Neural crest cell (in vitro differentiated cells): Measurements from ENCODE around the gene CEP152. TPM values are rescaled to one million over a fixed set of nuclear protein-coding genes. Genes with fewer than 3 reads are reported as not detected.

Source experiments
- DNase-seq: peaks from one replicate; pipeline ENCODE4 v3.0.0; 2021; ENCODE audit warnings: low read depth, mixed read lengths, low spot score
- H3K27ac Mint-ChIP-seq: one replicate; pipeline ENCODE4 v1.8.0; 2021; ENCODE audit warnings: mild to moderate bottlenecking, mixed read lengths; ENCODE audit not compliant: unreplicated experiment
- H3K27me3 Mint-ChIP-seq: 2 replicates; pipeline ENCODE4 v1.8.0; 2021; ENCODE audit warnings: low read depth, mild to moderate bottlenecking, mixed read lengths
- H3K36me3 Mint-ChIP-seq: 2 replicates; pipeline ENCODE4 v1.8.0; 2021; ENCODE audit warnings: low read depth, mild to moderate bottlenecking, mixed read lengths
- H3K4me1 Mint-ChIP-seq: 2 replicates; pipeline ENCODE4 v1.8.0; 2021; ENCODE audit warnings: mixed read lengths
- H3K4me3 Mint-ChIP-seq: one replicate; pipeline ENCODE4 v1.8.0; 2021; ENCODE audit warnings: mild to moderate bottlenecking, mixed read lengths
- H3K9me3 Mint-ChIP-seq: 2 replicates; pipeline ENCODE4 v1.8.0; 2021; ENCODE audit warnings: mixed read lengths
- total RNA-seq: library from RNA; stranded (reverse); gene quantifications from 2 replicates; pipeline ENCODE4 v1.2.1, GENCODE V29; 2021
- TF ChIP-seq, protein P1 (sequence below): fragments of 200-600 bp; sonication (generic); conservative IDR thresholded peaks from 2 replicates; pipeline ENCODE4 v1.5.0; 2021; ENCODE audit warnings: antibody characterized with exemption, mild to moderate bottlenecking

CEP152 gene
- total RNA-seq, 1 donor from 2014 or later = 17.4 TPM

DNA sequence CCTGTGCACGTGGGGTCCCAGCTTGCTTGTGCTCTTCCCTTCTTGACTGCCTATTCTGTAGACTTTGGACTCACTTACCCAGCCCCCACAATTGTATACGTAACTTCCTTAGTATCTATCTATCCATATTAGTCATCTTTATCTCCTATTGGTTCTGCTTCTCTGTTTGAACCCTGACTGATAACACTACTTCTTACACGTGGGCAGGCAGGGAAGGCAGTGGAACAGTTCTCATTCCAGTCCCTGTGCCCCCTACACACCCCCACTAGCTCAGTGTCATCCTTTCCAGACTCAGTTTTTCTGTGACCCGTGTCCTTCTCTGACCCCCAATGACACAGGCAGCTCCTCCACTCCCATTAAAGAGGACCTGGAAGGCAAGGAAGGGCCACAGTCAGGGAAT is 91.2 kb downstream of the CEP152 start:
- no peak for DNase-seq
- no peaks in the 10 kb centered on the region for H3K4me1 Mint-ChIP-seq
- H3K36me3 Mint-ChIP-seq = peaks cover 19% of the 10 kb centered on the region
- H3K27ac Mint-ChIP-seq = no peak overlapping the region
- H3K9me3 Mint-ChIP-seq = peaks cover 10% of the 10 kb centered on the region
- no peak overlapping the region for H3K4me3 Mint-ChIP-seq
- H3K27me3 Mint-ChIP-seq = no peaks in the 10 kb centered on the region
- TF ChIP-seq, protein P1, sequence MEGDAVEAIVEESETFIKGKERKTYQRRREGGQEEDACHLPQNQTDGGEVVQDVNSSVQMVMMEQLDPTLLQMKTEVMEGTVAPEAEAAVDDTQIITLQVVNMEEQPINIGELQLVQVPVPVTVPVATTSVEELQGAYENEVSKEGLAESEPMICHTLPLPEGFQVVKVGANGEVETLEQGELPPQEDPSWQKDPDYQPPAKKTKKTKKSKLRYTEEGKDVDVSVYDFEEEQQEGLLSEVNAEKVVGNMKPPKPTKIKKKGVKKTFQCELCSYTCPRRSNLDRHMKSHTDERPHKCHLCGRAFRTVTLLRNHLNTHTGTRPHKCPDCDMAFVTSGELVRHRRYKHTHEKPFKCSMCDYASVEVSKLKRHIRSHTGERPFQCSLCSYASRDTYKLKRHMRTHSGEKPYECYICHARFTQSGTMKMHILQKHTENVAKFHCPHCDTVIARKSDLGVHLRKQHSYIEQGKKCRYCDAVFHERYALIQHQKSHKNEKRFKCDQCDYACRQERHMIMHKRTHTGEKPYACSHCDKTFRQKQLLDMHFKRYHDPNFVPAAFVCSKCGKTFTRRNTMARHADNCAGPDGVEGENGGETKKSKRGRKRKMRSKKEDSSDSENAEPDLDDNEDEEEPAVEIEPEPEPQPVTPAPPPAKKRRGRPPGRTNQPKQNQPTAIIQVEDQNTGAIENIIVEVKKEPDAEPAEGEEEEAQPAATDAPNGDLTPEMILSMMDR = no peak

GRCh38 chr15:48718646-48719045 is 92.2 kb downstream of the CEP152 start:
- H3K36me3 Mint-ChIP-seq = peaks cover 19% of the 10 kb centered on the region
- TF ChIP-seq, protein P1 = no peak
- DNase-seq = no peak
- no peaks in the 10 kb centered on the region for H3K27me3 Mint-ChIP-seq
- no peak overlapping the region for H3K27ac Mint-ChIP-seq
- H3K4me1 Mint-ChIP-seq = no peaks in the 10 kb centered on the region
- H3K9me3 Mint-ChIP-seq = peaks cover 10% of the 10 kb centered on the region
- no peak overlapping the region for H3K4me3 Mint-ChIP-seq

DNA sequence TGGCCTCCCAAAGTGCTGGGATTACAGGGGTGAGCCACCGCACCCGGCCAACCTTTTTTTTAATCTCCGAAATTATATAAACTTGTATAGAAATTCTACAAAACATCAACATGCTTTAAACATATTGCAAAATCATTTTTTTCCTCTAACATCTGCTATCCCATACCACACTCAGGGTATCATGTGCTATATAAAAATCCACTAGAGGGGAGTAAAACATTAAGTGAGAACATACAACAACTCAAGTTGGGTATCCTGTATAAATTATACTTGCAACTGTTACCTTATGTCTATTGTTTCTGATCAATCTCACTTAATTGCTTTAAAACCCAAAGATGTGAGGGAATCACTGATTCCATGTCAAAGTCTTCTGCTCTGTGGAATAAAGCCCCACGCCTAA is 93.4 kb downstream of the CEP152 start:
- TF ChIP-seq, protein P1 = no peak
- peaks cover 10% of the 10 kb centered on the region for H3K9me3 Mint-ChIP-seq
- DNase-seq = no peak
- peaks cover 19% of the 10 kb centered on the region for H3K36me3 Mint-ChIP-seq
- H3K27ac Mint-ChIP-seq = no peak overlapping the region
- H3K4me3 Mint-ChIP-seq = no peak overlapping the region
- no peaks in the 10 kb centered on the region for H3K4me1 Mint-ChIP-seq
- no peaks in the 10 kb centered on the region for H3K27me3 Mint-ChIP-seq

DNA sequence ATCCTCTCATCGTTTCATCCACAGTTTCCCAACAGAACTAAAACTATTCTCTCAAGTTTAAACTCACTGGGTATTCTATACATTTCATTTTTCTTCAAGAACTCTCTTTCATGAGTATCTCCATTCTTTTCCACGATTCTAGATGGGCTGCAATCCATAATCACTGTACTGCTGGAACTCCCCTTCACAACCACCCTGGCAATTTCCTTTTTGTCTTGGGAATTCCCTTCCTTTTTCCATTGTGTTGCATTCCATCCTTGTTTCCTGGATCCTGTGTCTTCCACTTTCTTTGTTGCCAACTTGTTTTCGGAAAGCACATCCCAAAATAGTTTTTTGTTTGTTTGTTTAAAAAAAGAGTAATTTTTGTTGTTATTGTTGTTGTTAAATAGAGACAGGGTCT is 98.3 kb downstream of the CEP152 start:
- TF ChIP-seq, protein P1 = no peak
- DNase-seq = no peak
- peaks cover 10% of the 10 kb centered on the region for H3K9me3 Mint-ChIP-seq
- no peak overlapping the region for H3K27ac Mint-ChIP-seq
- H3K4me3 Mint-ChIP-seq = no peak overlapping the region
- no peaks in the 10 kb centered on the region for H3K4me1 Mint-ChIP-seq
- H3K36me3 Mint-ChIP-seq = peaks cover 24% of the 10 kb centered on the region
- H3K27me3 Mint-ChIP-seq = no peaks in the 10 kb centered on the region

DNA sequence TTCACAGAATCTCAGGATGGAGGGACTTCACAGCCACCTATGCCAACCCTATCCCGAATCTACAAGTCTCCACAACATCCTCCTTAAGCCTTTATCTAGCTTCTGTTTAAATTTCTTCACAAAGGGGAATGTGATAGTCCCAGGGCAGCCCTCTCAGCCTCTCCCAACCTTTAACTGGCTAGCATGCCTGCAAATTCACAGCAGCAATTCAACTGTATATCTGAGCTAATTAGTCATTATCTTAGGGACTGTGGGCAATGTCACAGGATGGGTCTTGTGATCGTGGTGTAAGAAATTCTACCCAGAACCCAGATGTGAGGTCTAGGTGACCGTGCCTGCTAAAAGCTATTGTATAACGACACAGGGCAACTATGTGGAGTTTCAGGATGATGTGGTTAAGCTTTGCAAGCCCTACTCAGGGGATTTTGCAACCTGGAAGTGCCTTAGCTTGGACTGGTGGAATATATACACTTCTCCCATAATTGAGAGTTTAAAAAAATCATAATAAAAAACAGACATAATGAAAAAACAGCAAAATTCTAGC is 99.8 kb downstream of the CEP152 start:
- peaks cover 17% of the 10 kb centered on the region for H3K36me3 Mint-ChIP-seq
- TF ChIP-seq, protein P1 = no peak
- no peak for DNase-seq
- H3K27ac Mint-ChIP-seq = no peak overlapping the region
- peaks cover 11% of the 10 kb centered on the region for H3K9me3 Mint-ChIP-seq
- H3K4me3 Mint-ChIP-seq = no peak overlapping the region
- no peaks in the 10 kb centered on the region for H3K4me1 Mint-ChIP-seq
- no peaks in the 10 kb centered on the region for H3K27me3 Mint-ChIP-seq

- TF ChIP-seq, protein P1 = no peak
- Mint-ChIP-seq H3K9me3 (peaks cover 17% of the 10 kb centered on the region), H3K27me3 (no peaks in the 10 kb centered on the region), H3K27ac (no peak overlapping the region), H3K4me3 (no peak overlapping the region), H3K4me1 (no peaks in the 10 kb centered on the region), H3K36me3 (peaks cover 23% of the 10 kb centered on the region)
- DNase-seq = no peak
These were observed 102.2 kb downstream of the CEP152 start for GRCh38 chr15:48708641-48709040.
